Activated naive CD8-positive, alpha-beta T cell treated with anti-CD3 and anti-CD28 coated beads, Interleukin-2, amount 50 U/mL, for 16 hours (primary cell): ENCODE data around the gene ANKRD10.
"Not testable (repeated sequence)": the region's sequence is repeated elsewhere in the genome, so short reads cannot be mapped to it uniquely, and the experiment has no call there.

ENCODE experiments used
- DNase-seq: peaks from one replicate; pipeline ENCODE4 v3.0.0-alpha.2; 2020; ENCODE audit warnings: low read depth, low spot score

ANKRD10 gene

GRCh38 chr13:110867380-110867779, 47.5 kb downstream of the ANKRD10 start:
- DNase-seq, result no peak

GRCh38 chr13:110866491-110867170, 48.2 kb downstream of the ANKRD10 start:
- no peak for DNase-seq

GRCh38 chr13:110863685-110864084, 51.2 kb downstream of the ANKRD10 start:
- DNase-seq, result no peak

- DNase-seq, result no peak
Observed at GRCh38 chr13:110860983-110861382, 53.9 kb downstream of the ANKRD10 start.

GRCh38 chr13:110856942-110857835, 57.7 kb downstream of the ANKRD10 start:
- no peak for DNase-seq

GRCh38 chr13:110855363-110855762, 59.5 kb downstream of the ANKRD10 start:
- no peak for DNase-seq

- DNase-seq, result no peak
Observed at GRCh38 chr13:110854866-110855265, 60.0 kb downstream of the ANKRD10 start.

GRCh38 chr13:110853235-110853721, 61.6 kb downstream of the ANKRD10 start:
- DNase-seq, result no peak

- DNase-seq, result no peak
Observed at GRCh38 chr13:110850840-110851239, 64.0 kb downstream of the ANKRD10 start.

GRCh38 chr13:110850006-110850405, 64.9 kb downstream of the ANKRD10 start:
- no peak for DNase-seq

- no peak for DNase-seq
Observed at GRCh38 chr13:110845520-110845919, 69.3 kb downstream of the ANKRD10 start.

GRCh38 chr13:110841846-110842245, 73.0 kb downstream of the ANKRD10 start:
- DNase-seq, result no peak

GRCh38 chr13:110841406-110841805, 73.5 kb downstream of the ANKRD10 start:
- no peak for DNase-seq

- no peak for DNase-seq
Observed at GRCh38 chr13:110838867-110839538, 75.9 kb downstream of the ANKRD10 start.

- no peak for DNase-seq
Observed at GRCh38 chr13:110838116-110838515, 76.8 kb downstream of the ANKRD10 start.

- not testable (repeated sequence) for DNase-seq
Observed at GRCh38 chr13:110837397-110838061, 77.3 kb downstream of the ANKRD10 start.

- DNase-seq, result no peak
Observed at GRCh38 chr13:110836605-110836903, 78.3 kb downstream of the ANKRD10 start.

- no peak for DNase-seq
Observed at GRCh38 chr13:110835721-110836604, 78.9 kb downstream of the ANKRD10 start.

- DNase-seq, result no peak
Observed at GRCh38 chr13:110834572-110834971, 80.3 kb downstream of the ANKRD10 start.

- no peak for DNase-seq
Observed at GRCh38 chr13:110832531-110832930, 82.3 kb downstream of the ANKRD10 start.

GRCh38 chr13:110832205-110832479, 82.7 kb downstream of the ANKRD10 start:
- no peak for DNase-seq
